Kidney epithelial cell (primary cell): ENCODE data around the gene MAP1B. TPM values are rescaled to one million over a fixed set of nuclear protein-coding genes. Genes with fewer than 3 reads are reported as not detected.

Source experiments
- DNase-seq: peaks from one replicate; pipeline ENCODE4 v3.0.0-alpha.2; 2010; ENCODE audit warnings: low read depth
- H3K27me3 ChIP-seq: 2 replicates; pipeline ENCODE4 v1.6.0; 2011; ENCODE audit warnings: low read length; ENCODE audit not compliant: control insufficient read depth, insufficient read depth
- H3K36me3 ChIP-seq: 2 replicates; pipeline ENCODE4 v1.5.1; 2011; ENCODE audit warnings: low read length; ENCODE audit not compliant: control insufficient read depth, insufficient read depth
- H3K4me3 ChIP-seq: 2 replicates; pipeline ENCODE4 v1.5.1; 2011; ENCODE audit warnings: low read depth, mild to moderate bottlenecking, control low read depth, low read length
- total RNA-seq: library from RNA; depleted of rRNA; stranded (reverse); fragments of >200 nt; gene quantifications from 2 replicates; pipeline ENCODE4 v1.2.3, GENCODE V29; 2015
- TF ChIP-seq, protein P1 (sequence below): IDR thresholded peaks from 2 replicates; pipeline ENCODE4 v1.5.1; 2011; ENCODE audit warnings: mild to moderate bottlenecking, moderate library complexity, low read length, control low read depth, inconsistent platforms; ENCODE audit not compliant: insufficient read depth, poor library complexity, severe bottlenecking

MAP1B gene
- total RNA-seq, 1 donor from 2014 or later: 136 TPM

DNA sequence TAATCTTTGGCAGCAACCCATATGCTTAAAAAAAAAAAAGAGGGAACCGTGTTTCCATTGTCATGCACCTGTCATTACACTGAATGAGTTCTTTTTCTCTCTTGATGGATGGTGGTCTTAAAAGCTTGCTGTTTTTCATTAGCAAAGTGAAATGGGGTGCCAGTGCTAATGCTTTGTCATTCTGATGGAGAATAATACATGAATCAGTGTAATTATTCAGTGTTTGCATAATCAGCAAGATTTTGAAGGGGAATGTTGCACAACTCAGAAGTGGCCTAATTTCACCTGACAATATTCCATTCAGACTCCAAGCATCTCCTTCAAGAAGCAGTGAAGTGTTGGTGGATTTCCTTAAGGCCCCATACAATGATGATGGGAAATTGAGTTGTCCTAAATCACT is 38.1 kb downstream of the MAP1B start:
- Histone ChIP-seq H3K36me3 (no peaks in the 10 kb centered on the region), H3K4me3 (no peak overlapping the region), H3K27me3 (no peaks in the 10 kb centered on the region)
- TF ChIP-seq, protein P1, sequence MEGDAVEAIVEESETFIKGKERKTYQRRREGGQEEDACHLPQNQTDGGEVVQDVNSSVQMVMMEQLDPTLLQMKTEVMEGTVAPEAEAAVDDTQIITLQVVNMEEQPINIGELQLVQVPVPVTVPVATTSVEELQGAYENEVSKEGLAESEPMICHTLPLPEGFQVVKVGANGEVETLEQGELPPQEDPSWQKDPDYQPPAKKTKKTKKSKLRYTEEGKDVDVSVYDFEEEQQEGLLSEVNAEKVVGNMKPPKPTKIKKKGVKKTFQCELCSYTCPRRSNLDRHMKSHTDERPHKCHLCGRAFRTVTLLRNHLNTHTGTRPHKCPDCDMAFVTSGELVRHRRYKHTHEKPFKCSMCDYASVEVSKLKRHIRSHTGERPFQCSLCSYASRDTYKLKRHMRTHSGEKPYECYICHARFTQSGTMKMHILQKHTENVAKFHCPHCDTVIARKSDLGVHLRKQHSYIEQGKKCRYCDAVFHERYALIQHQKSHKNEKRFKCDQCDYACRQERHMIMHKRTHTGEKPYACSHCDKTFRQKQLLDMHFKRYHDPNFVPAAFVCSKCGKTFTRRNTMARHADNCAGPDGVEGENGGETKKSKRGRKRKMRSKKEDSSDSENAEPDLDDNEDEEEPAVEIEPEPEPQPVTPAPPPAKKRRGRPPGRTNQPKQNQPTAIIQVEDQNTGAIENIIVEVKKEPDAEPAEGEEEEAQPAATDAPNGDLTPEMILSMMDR: no peak
- DNase-seq: no peak

DNA sequence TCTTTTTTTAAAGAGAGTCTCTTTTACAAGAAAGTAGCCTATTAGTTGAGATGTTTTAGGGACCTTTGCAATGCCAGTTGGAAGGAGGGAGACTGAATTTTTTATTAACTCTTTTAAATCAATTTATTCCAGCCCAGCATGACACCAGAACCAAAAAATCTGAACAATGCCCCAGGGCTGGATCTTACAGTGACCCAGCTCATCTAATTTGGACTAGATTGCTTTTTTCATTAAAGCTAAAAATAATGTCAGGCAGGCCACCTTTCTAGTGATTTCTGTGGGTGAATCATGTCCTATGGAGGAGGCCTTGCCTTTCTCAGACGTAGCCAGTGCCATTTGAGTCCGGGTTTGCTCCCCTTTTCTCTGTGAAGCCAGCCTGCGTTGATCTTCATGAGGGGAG is 38.8 kb downstream of the MAP1B start:
- no peak for DNase-seq
- Histone ChIP-seq H3K27me3 (no peaks in the 10 kb centered on the region), H3K4me3 (no peak overlapping the region), H3K36me3 (no peaks in the 10 kb centered on the region)
- TF ChIP-seq, protein P1: no peak

DNA sequence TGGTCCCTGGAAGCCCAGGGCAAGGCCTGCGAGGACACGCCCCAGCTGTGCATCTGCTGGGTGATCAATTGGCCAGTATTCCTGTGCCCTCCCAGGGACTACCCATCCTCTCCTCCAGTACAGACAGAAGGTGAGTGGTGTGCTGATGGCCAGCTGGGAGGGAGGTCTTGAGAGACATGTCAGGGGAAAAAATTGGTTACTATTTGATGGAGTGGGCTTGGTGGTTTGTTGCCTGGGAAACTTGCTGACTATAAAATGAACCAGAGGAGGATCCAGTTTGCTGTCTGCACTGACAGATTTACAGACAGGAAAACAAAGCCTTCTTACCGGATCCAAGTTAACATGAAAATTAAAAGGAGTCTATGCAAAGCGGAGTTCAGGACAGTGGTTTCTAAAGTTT is 40.3 kb downstream of the MAP1B start:
- no peaks in the 10 kb centered on the region for H3K36me3 ChIP-seq
- no peaks in the 10 kb centered on the region for H3K27me3 ChIP-seq
- TF ChIP-seq, protein P1: no peak
- H3K4me3 ChIP-seq: no peak overlapping the region
- no peak for DNase-seq

DNA sequence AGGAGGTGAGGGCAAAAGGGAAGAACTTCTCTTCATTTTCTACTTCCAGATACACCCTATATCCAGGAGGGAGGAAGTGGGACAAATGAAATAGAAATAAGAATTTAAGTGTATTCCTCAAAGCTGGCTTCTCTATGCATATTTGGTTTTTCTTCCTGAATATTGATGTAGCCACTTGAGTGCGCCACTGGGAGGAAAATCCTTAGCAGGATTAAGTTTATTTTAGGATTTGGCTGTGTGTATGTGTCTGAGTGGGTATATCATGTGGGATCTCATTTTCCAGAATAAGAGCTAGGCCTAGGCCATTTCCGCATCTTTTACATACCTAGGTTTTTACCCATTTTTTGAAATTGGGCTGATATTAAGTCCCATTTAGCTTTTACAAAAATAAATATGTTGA is 42.5 kb downstream of the MAP1B start:
- TF ChIP-seq, protein P1: no peak
- Histone ChIP-seq H3K27me3 (no peaks in the 10 kb centered on the region), H3K4me3 (no peak overlapping the region), H3K36me3 (no peaks in the 10 kb centered on the region)
- DNase-seq: no peak

DNA sequence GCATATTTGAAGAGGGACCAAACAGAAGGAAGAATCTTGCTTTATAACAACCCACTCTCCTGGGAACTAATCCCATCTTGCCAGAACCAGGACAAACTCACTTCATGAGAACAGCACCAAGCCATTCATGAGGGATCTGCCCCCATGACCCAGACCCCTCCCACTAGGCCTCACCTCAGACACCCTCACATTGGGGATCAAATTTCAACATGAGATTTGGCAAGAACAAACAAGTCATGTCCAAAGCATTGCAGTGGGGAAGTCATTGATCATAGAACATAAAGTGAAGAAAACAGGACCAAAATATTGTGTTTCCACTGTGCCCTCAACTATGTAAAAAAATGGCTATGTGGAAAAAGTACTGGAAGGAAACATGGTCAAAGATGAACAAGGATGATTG is 43.9 kb downstream of the MAP1B start:
- no peak overlapping the region for H3K4me3 ChIP-seq
- no peak for DNase-seq
- TF ChIP-seq, protein P1: no peak
- H3K36me3 ChIP-seq: no peaks in the 10 kb centered on the region
- no peaks in the 10 kb centered on the region for H3K27me3 ChIP-seq

DNA sequence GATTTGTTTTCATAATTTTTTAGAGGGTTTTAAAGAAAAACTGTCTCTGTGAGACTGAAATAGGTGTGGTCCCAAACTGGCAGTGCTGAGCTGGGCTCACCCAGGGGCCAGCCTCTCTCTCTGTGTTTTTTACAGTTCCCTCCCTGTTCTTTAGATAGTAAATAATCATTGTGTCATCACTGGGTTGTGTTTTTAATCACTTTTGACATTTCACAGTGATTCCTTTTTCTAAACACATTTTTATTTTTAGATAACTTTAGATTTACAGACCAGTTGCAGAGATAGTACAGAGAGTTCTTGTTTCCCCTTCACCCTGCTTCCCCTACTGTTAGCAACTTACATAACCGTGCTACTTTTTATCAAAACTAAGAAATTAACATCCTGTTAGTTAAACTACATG is 44.4 kb downstream of the MAP1B start:
- TF ChIP-seq, protein P1: no peak

More for the DNA sequence above, 44.4 kb downstream of the MAP1B start:
- H3K36me3 ChIP-seq: no peaks in the 10 kb centered on the region
- DNase-seq: no peak
- no peaks in the 10 kb centered on the region for H3K27me3 ChIP-seq
- no peak overlapping the region for H3K4me3 ChIP-seq
